WTC11 (cell line): Measurements from ENCODE around the gene ARID3B.

Experiments
- ETV6 ChIP-seq: sonication (generic); formaldehyde crosslinking; IDR thresholded peaks from 2 replicates; pipeline ENCODE4 v1.8.1; 2022; ENCODE audit warnings: mild to moderate bottlenecking, missing genetic modification reagents
- KAT7 ChIP-seq: sonication (generic); formaldehyde crosslinking; IDR thresholded peaks from 2 replicates; pipeline ENCODE4 v1.8.1; 2023; ENCODE audit warnings: missing genetic modification reagents, mild to moderate bottlenecking, borderline replicate concordance
- NFE2L1 ChIP-seq: sonication (generic); formaldehyde crosslinking; IDR thresholded peaks from 2 replicates; pipeline ENCODE4 v1.8.1; 2023; ENCODE audit warnings: missing genetic modification reagents
- OVOL2 ChIP-seq: fragments of 250-450 bp; sonication (Bioruptor Pico); IDR thresholded peaks from 2 replicates; pipeline ENCODE4 v1.9.0; 2021; ENCODE audit warnings: mild to moderate bottlenecking, borderline replicate concordance
- ZNF232 ChIP-seq: sonication (generic); formaldehyde crosslinking; IDR thresholded peaks from 2 replicates; pipeline ENCODE4 v1.8.0; 2022; ENCODE audit warnings: mild to moderate bottlenecking, missing genetic modification reagents
- TF ChIP-seq, protein P1 (sequence below): sonication (generic); formaldehyde crosslinking; IDR thresholded peaks from 2 replicates; pipeline ENCODE4 v1.8.0; 2022; ENCODE audit warnings: mild to moderate bottlenecking, missing genetic modification reagents
- TF ChIP-seq, protein P2 (sequence below): fragments of 200-600 bp; IDR thresholded peaks from 2 replicates; pipeline ENCODE4 v1.8.0; 2022; ENCODE audit warnings: antibody characterized with exemption
- TF ChIP-seq, protein P3 (sequence below): sonication (generic); formaldehyde crosslinking; IDR thresholded peaks from 2 replicates; pipeline ENCODE4 v1.8.1; 2022; ENCODE audit warnings: mild to moderate bottlenecking, moderate library complexity, missing genetic modification reagents
- TF ChIP-seq, protein P4 (sequence below): sonication (generic); formaldehyde crosslinking; IDR thresholded peaks from 2 replicates; pipeline ENCODE4 v1.8.1; 2023; ENCODE audit warnings: mild to moderate bottlenecking, missing genetic modification reagents, moderate library complexity

DNA sequence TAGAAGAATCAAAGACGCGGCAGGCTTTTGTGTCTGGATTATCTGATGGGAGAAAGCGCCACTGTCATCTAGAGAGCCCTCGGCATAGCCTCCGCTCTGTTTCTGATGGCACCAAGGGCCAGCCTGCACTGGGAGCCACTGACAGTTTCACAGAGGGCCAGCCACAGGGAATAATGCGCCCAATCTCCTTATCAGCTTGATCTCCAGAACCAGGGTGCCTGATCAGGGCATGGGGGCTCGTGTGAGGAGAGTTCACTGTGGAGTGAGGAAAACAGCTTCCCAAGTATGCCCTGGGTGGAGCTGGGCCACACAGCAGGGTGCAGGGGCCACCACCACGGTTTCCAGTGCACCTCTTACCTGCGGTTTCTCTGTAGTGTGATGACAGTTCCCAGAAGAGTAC lies 44.8 kb downstream of the ARID3B start:
- TF ChIP-seq, protein P1, sequence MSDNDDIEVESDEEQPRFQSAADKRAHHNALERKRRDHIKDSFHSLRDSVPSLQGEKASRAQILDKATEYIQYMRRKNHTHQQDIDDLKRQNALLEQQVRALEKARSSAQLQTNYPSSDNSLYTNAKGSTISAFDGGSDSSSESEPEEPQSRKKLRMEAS (CRISPR knock-in tag): no peak
- TF ChIP-seq, protein P2, sequence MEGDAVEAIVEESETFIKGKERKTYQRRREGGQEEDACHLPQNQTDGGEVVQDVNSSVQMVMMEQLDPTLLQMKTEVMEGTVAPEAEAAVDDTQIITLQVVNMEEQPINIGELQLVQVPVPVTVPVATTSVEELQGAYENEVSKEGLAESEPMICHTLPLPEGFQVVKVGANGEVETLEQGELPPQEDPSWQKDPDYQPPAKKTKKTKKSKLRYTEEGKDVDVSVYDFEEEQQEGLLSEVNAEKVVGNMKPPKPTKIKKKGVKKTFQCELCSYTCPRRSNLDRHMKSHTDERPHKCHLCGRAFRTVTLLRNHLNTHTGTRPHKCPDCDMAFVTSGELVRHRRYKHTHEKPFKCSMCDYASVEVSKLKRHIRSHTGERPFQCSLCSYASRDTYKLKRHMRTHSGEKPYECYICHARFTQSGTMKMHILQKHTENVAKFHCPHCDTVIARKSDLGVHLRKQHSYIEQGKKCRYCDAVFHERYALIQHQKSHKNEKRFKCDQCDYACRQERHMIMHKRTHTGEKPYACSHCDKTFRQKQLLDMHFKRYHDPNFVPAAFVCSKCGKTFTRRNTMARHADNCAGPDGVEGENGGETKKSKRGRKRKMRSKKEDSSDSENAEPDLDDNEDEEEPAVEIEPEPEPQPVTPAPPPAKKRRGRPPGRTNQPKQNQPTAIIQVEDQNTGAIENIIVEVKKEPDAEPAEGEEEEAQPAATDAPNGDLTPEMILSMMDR: no peak
- TF ChIP-seq OVOL2 (CRISPR knock-in tag) (no peak), ETV6 (CRISPR knock-in tag) (no peak), ZNF232 (CRISPR knock-in tag) (no peak), NFE2L1 (CRISPR knock-in tag) (no peak), KAT7 (CRISPR knock-in tag) (no peak)
- TF ChIP-seq, protein P3, sequence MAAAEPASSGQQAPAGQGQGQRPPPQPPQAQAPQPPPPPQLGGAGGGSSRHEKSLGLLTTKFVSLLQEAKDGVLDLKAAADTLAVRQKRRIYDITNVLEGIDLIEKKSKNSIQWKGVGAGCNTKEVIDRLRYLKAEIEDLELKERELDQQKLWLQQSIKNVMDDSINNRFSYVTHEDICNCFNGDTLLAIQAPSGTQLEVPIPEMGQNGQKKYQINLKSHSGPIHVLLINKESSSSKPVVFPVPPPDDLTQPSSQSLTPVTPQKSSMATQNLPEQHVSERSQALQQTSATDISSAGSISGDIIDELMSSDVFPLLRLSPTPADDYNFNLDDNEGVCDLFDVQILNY: no peak
- TF ChIP-seq, protein P4, sequence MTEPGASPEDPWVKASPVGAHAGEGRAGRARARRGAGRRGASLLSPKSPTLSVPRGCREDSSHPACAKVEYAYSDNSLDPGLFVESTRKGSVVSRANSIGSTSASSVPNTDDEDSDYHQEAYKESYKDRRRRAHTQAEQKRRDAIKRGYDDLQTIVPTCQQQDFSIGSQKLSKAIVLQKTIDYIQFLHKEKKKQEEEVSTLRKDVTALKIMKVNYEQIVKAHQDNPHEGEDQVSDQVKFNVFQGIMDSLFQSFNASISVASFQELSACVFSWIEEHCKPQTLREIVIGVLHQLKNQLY (CRISPR knock-in tag): no peak
